H9 (cell line): ENCODE data around the gene SLC15A5. TPM values are rescaled to one million over a fixed set of nuclear protein-coding genes. Genes with fewer than 3 reads are reported as not detected.

Source experiments
- DNase-seq: peaks from one replicate; pipeline ENCODE4 v3.0.0-alpha.2; 2017
- H2AFZ ChIP-seq: one replicate; pipeline ENCODE4 v1.6.1; 2013; ENCODE audit warnings: mild to moderate bottlenecking, low read length, control low read depth, moderate library complexity
- H2AK5ac ChIP-seq: 2 replicates; pipeline ENCODE4 v1.6.1; 2013; ENCODE audit warnings: low read length, control low read depth, mixed read lengths; ENCODE audit not compliant: insufficient read length
- H2BK120ac ChIP-seq: one replicate; pipeline ENCODE4 v1.6.1; 2013; ENCODE audit warnings: low read depth, mild to moderate bottlenecking, low read length, control low read depth, inconsistent platforms; ENCODE audit not compliant: poor library complexity, severe bottlenecking
- H2BK12ac ChIP-seq: 2 replicates; pipeline ENCODE4 v1.6.1; 2013; ENCODE audit warnings: low read length, control low read depth, mixed read lengths, low read depth; ENCODE audit not compliant: insufficient read length
- H2BK15ac ChIP-seq: 2 replicates; pipeline ENCODE4 v1.6.1; 2013; ENCODE audit warnings: low read depth, low read length, control low read depth
- H2BK20ac ChIP-seq: one replicate; pipeline ENCODE4 v1.6.1; 2013; ENCODE audit warnings: low read depth, mild to moderate bottlenecking, low read length, control low read depth, inconsistent platforms; ENCODE audit not compliant: poor library complexity, severe bottlenecking
- H2BK5ac ChIP-seq: 2 replicates; pipeline ENCODE4 v1.6.1; 2013; ENCODE audit warnings: low read length, control low read depth, mixed read lengths; ENCODE audit not compliant: insufficient read length
- H3K14ac ChIP-seq: 2 replicates; pipeline ENCODE4 v1.6.1; 2013; ENCODE audit warnings: low read length, control low read depth; ENCODE audit not compliant: insufficient read depth
- H3K18ac ChIP-seq: 2 replicates; pipeline ENCODE4 v1.6.1; 2013; ENCODE audit warnings: low read depth, mild to moderate bottlenecking, mixed read lengths, low read length, control low read depth; ENCODE audit not compliant: insufficient read length
- H3K23ac ChIP-seq: 2 replicates; pipeline ENCODE4 v1.6.1; 2013; ENCODE audit warnings: low read length, control low read depth, mixed read lengths, low read depth; ENCODE audit not compliant: insufficient read length
- H3K23me2 ChIP-seq: 2 replicates; pipeline ENCODE4 v1.6.1; 2013; ENCODE audit warnings: low read depth, mild to moderate bottlenecking, mixed read lengths, low read length, control low read depth; ENCODE audit not compliant: insufficient read length, poor library complexity, severe bottlenecking
- H3K27ac ChIP-seq: 2 replicates; pipeline ENCODE4 v1.5.1; 2013; ENCODE audit warnings: low read length, control low read depth, mixed read lengths, low read depth; ENCODE audit not compliant: insufficient read length
- H3K27me3 ChIP-seq: 2 replicates; pipeline ENCODE4 v1.6.1; 2013; ENCODE audit warnings: low read length, control low read depth, inconsistent platforms; ENCODE audit not compliant: insufficient read depth
- H3K4ac ChIP-seq: 2 replicates; pipeline ENCODE4 v1.6.1; 2013; ENCODE audit warnings: low read depth, mild to moderate bottlenecking, control low read depth, inconsistent platforms, low read length, moderate library complexity
- H3K4me1 ChIP-seq: 2 replicates; pipeline ENCODE4 v1.6.1; 2013; ENCODE audit warnings: low read length, control low read depth, inconsistent platforms; ENCODE audit not compliant: insufficient read depth
- H3K4me2 ChIP-seq: 2 replicates; pipeline ENCODE4 v1.6.1; 2013; ENCODE audit warnings: low read length, control low read depth, mixed read lengths; ENCODE audit not compliant: insufficient read length, insufficient read depth
- H3K56ac ChIP-seq: 2 replicates; pipeline ENCODE4 v1.6.1; 2013; ENCODE audit warnings: low read depth, mild to moderate bottlenecking, mixed read lengths, low read length, control low read depth; ENCODE audit not compliant: insufficient read length
- H3K79me1 ChIP-seq: 2 replicates; pipeline ENCODE4 v1.6.1; 2013; ENCODE audit warnings: low read depth, mild to moderate bottlenecking, moderate library complexity, low read length, control low read depth, inconsistent platforms; ENCODE audit not compliant: insufficient read depth, poor library complexity, severe bottlenecking
- H3K79me2 ChIP-seq: 2 replicates; pipeline ENCODE4 v1.6.1; 2013; ENCODE audit warnings: low read length, control low read depth, inconsistent platforms; ENCODE audit not compliant: insufficient read depth
- H3K9ac ChIP-seq: 2 replicates; pipeline ENCODE4 v1.6.1; 2013; ENCODE audit warnings: low read length, control low read depth, mixed read lengths; ENCODE audit not compliant: insufficient read length; ENCODE audit errors: extremely low read depth
- H3K9me3 ChIP-seq: one replicate; pipeline ENCODE4 v1.6.1; 2013; ENCODE audit warnings: low read depth, low read length, inconsistent platforms; ENCODE audit not compliant: control insufficient read depth
- H3T11ph ChIP-seq: one replicate; pipeline ENCODE4 v1.6.1; 2013; ENCODE audit warnings: mild to moderate bottlenecking, low read length, control low read depth, inconsistent platforms
- H4K20me1 ChIP-seq: one replicate; pipeline ENCODE4 v1.6.1; 2013; ENCODE audit not compliant: control insufficient read depth, insufficient read length, insufficient read depth
- H4K5ac ChIP-seq: 2 replicates; pipeline ENCODE4 v1.6.1; 2013; ENCODE audit warnings: low read depth, mild to moderate bottlenecking, mixed read lengths, low read length, control low read depth; ENCODE audit not compliant: insufficient read length
- H4K8ac ChIP-seq: replicated peaks from 2 replicates; pipeline ENCODE4 v1.6.1; 2013; ENCODE audit warnings: low read length, control low read depth, mixed read lengths, low read depth; ENCODE audit not compliant: insufficient read length
- H4K91ac ChIP-seq: 2 replicates; pipeline ENCODE4 v1.6.1; 2013; ENCODE audit warnings: low read depth, mild to moderate bottlenecking, moderate library complexity, mixed read lengths, low read length, control low read depth; ENCODE audit not compliant: insufficient read length
- H3K27ac Mint-ChIP-seq, 3 experiments: 2 replicates in 2 of 3; 3 replicates in 1 of 3; pipeline ENCODE4 v1.8.0; 2020 to 2021; ENCODE audit warnings: mixed read lengths in 3 of 3, mild to moderate bottlenecking in 1 of 3, moderate library complexity in 1 of 3
- H3K27me3 Mint-ChIP-seq: 2 replicates; pipeline ENCODE4 v1.8.0; 2021; ENCODE audit warnings: low read depth, mild to moderate bottlenecking, moderate library complexity, mixed read lengths
- H3K36me3 Mint-ChIP-seq, 3 experiments: 2 replicates in 2 of 3; 3 replicates in 1 of 3; pipeline ENCODE4 v1.8.0; 2020 to 2021; ENCODE audit warnings: low read depth in 3 of 3, mixed read lengths in 3 of 3; ENCODE audit not compliant: insufficient read depth in 1 of 3
- H3K4me1 Mint-ChIP-seq, 2 experiments: 2 replicates each; pipeline ENCODE4 v1.8.0; 2020; ENCODE audit warnings: mixed read lengths in 2 of 2
- H3K4me3 Mint-ChIP-seq, 2 experiments: 2 replicates in 1 of 2; 3 replicates in 1 of 2; pipeline ENCODE4 v1.8.0; 2020 to 2021; ENCODE audit warnings: mild to moderate bottlenecking in 2 of 2, mixed read lengths in 2 of 2, moderate library complexity in 1 of 2
- H3K9me3 Mint-ChIP-seq, 2 experiments: 2 replicates in 1 of 2; 3 replicates in 1 of 2; pipeline ENCODE4 v1.8.0; 2020; ENCODE audit warnings: mild to moderate bottlenecking in 2 of 2, mixed read lengths in 2 of 2, moderate library complexity in 1 of 2
- total RNA-seq: library from RNA; stranded (reverse); gene quantifications from 2 replicates; pipeline ENCODE4 v1.2.1, GENCODE V29; 2021
- TF ChIP-seq, protein P1 (sequence below): fragments of 200-600 bp; sonication (generic); conservative IDR thresholded peaks from 3 replicates; pipeline ENCODE4 v1.8.0; 2021; ENCODE audit warnings: antibody characterized with exemption, mild to moderate bottlenecking

SLC15A5 gene
- total RNA-seq, 1 experiment from 2014 or later: not detected

GRCh38 chr12:16154990-16155389 lies 122.5 kb downstream of the SLC15A5 start:
- Histone ChIP-seq H2AK5ac (no peak overlapping the region), H2AFZ (no peak overlapping the region), H3K79me2 (no peaks in the 10 kb centered on the region), H3K27me3 (no peaks in the 10 kb centered on the region), H3K9me3 (no peaks in the 10 kb centered on the region), H2BK12ac (no peak overlapping the region), H3K18ac (no peak overlapping the region), H4K8ac (no peak overlapping the region), H3K23ac (no peak overlapping the region), H3T11ph (no peak overlapping the region), H3K79me1 (no peaks in the 10 kb centered on the region), H3K14ac (no peak overlapping the region), H2BK120ac (no peak overlapping the region), H3K4me2 (no peak overlapping the region), H3K27ac (no peak overlapping the region), H4K20me1 (no peaks in the 10 kb centered on the region), H3K4ac (no peak overlapping the region), H2BK20ac (no peak overlapping the region), H3K23me2 (no peaks in the 10 kb centered on the region), H3K56ac (no peak overlapping the region), H2BK15ac (no peak overlapping the region), H3K9ac (no peak overlapping the region), H4K5ac (no peak overlapping the region), H2BK5ac (no peak overlapping the region), H4K91ac (no peak overlapping the region), H3K4me1 (no peaks in the 10 kb centered on the region)
- TF ChIP-seq, protein P1, sequence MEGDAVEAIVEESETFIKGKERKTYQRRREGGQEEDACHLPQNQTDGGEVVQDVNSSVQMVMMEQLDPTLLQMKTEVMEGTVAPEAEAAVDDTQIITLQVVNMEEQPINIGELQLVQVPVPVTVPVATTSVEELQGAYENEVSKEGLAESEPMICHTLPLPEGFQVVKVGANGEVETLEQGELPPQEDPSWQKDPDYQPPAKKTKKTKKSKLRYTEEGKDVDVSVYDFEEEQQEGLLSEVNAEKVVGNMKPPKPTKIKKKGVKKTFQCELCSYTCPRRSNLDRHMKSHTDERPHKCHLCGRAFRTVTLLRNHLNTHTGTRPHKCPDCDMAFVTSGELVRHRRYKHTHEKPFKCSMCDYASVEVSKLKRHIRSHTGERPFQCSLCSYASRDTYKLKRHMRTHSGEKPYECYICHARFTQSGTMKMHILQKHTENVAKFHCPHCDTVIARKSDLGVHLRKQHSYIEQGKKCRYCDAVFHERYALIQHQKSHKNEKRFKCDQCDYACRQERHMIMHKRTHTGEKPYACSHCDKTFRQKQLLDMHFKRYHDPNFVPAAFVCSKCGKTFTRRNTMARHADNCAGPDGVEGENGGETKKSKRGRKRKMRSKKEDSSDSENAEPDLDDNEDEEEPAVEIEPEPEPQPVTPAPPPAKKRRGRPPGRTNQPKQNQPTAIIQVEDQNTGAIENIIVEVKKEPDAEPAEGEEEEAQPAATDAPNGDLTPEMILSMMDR: no peak
- Mint-ChIP-seq H3K9me3 (no peaks in the 10 kb centered on the region), H3K27ac (no peak overlapping the region), H3K27me3 (no peaks in the 10 kb centered on the region), H3K36me3 (no peaks in the 10 kb centered on the region), H3K4me1 (peaks cover 0 to 6% of the 10 kb centered on the region in 2 experiments; a peak in 3 of 4 replicates), H3K4me3 (no peak overlapping the region)
- no peak for DNase-seq
